ENCODE measurements around the gene EEF1AKMT1. TPM values are rescaled to one million over a fixed set of nuclear protein-coding genes. Genes with fewer than 3 reads are reported as not detected.

Gene EEF1AKMT1
- total and polyA plus RNA-seq, 10 of the 15 experiments (the other 5 are each of a cell fraction or from before 2014, with no cell fraction given) = 7.9 to 44.5 (median 11.0) TPM

GRCh38 chr13:20709369-20709768 lies 64.4 kb downstream of the EEF1AKMT1 start:
- no peak overlapping the region for H3K27ac ChIP-seq (ENCODE audit: control insufficient read depth, insufficient read depth)
- H2AFZ ChIP-seq (ENCODE audit: control insufficient read depth, low read depth, low read length) = no peak overlapping the region
- no peaks in the 10 kb centered on the region for H3K27me3 ChIP-seq (replicated peaks in 1 of 2; ENCODE audit: control insufficient read depth in 2 of 2, insufficient read depth in 2 of 2, low read length in 1 of 2)
- TF ChIP-seq BCL3 (IDR thresholded peaks at IDR 0.05; ENCODE audit: borderline replicate concordance, insufficient read depth, low read depth, low read length, poor library complexity, severe bottlenecking) (peak; percentile 71), FOXK2 (IDR thresholded peaks at IDR 0.05) (no peak)
- H3K4me3 ChIP-seq = no peak overlapping the region
- H3K4me2 ChIP-seq (ENCODE audit: control insufficient read depth, insufficient read depth) = no peak overlapping the region
- no peaks in the 10 kb centered on the region; the same call in 1 of the 2 replicates for H3K4me1 ChIP-seq (ENCODE audit: control insufficient read depth, insufficient read depth, low read length)
- intact Hi-C loops (cut with micrococcal nuclease; ENCODE audit: unreplicated experiment) (no loop called here), in situ Hi-C loops (cut with MboI) (loop anchor here (5.0 kb wide), 2 partner anchors 217 to 218 kb away; no protein-coding TSS in a partner anchor)
- no TSS peak for BruUV-seq (replicated peaks)
- 65% methylated on average over 8 of the region's 8 CpGs for WGBS (ENCODE audit: insufficient coverage, insufficient replicate concordance, low lambda C conversion rate, missing lambda C conversion rate)
- no peak for ATAC-seq
- ChIA-PET CTCF (interaction anchor here (1.2 to 3.6 kb wide), 5 partner anchors 22 to 216 kb away, joined by 3 to 15 read pairs (median 3); no protein-coding TSS in a partner anchor), SMC1A (ENCODE audit: uncharacterized antibody, unreplicated experiment) (interaction anchor here (1.1 to 1.7 kb wide), 3 partner anchors 10 to 215 kb away, joined by 3 to 6 read pairs (median 3); no protein-coding TSS in a partner anchor), POLR2A (no interaction called here), RAD21 (ENCODE audit: unreplicated experiment) (no interaction called here)
- no peaks in the 10 kb centered on the region for H4K20me1 ChIP-seq (ENCODE audit: control insufficient read depth, insufficient read depth)
- no peaks in the 10 kb centered on the region for H3K79me2 ChIP-seq (ENCODE audit: control insufficient read depth, insufficient read depth, low read length)
- DNase-seq (ENCODE audit: low read depth, low spot score) = no peak
- FAIRE-seq = no peak
- no peaks in the 10 kb centered on the region for H3K9me3 ChIP-seq (replicated peaks; ENCODE audit: control insufficient read depth, insufficient read depth, low read length)
- H3K9ac ChIP-seq (ENCODE audit: control insufficient read depth, insufficient read depth, low read length) = no peak overlapping the region
- H3K36me3 ChIP-seq (ENCODE audit: control insufficient read depth in 2 of 2, insufficient read depth in 2 of 2, low read length in 1 of 2) = no peaks in the 10 kb centered on the region

DNA sequence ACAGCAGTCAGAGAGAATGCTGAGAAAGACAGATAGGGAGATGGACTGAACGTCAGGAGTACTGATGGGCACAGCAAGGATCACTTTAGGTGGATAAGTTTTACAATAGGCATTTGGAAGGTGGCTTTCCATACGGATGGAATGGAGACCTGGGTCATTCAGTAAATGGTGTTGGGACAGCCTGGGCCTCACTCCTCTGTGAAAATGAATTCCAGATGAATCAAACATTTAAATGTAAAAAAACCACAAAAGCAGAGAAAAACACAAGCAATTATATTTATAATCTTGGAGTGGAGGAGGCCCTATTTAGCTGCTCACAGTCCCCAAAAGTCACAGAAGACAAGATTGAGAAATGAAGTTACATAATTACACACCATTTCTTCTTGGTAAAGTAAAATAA lies 65.5 kb downstream of the EEF1AKMT1 start:
- H3K27me3 ChIP-seq (replicated peaks in 1 of 2; ENCODE audit: control insufficient read depth in 2 of 2, insufficient read depth in 2 of 2, low read length in 1 of 2) = no peaks in the 10 kb centered on the region
- no peak for TF ChIP-seq RFX5 (IDR thresholded peaks at IDR 0.05; ENCODE audit: low read depth, low read length)
- no peak for TF ChIP-seq CEBPB (IDR thresholded peaks at IDR 0.05; ENCODE audit: borderline replicate concordance in 1 of 2, low read depth in 2 of 2, low read length in 2 of 2)
- TF ChIP-seq ZSCAN29 (IDR thresholded peaks at IDR 0.05) = no peak
- TF ChIP-seq ZNF592 (IDR thresholded peaks at IDR 0.05) = no peak
- TF ChIP-seq BRCA1 (IDR thresholded peaks at IDR 0.05; ENCODE audit: low read depth, low read length) = no peak
- ChIA-PET POLR2A (no interaction called here), RAD21 (ENCODE audit: unreplicated experiment) (no interaction called here), CTCF (interaction anchor here (0.7 to 1.4 kb wide), 2 partner anchors 214 to 250 kb away, joined by 3 read pairs; no protein-coding TSS in a partner anchor), SMC1A (ENCODE audit: uncharacterized antibody, unreplicated experiment) (no interaction called here)
- intact Hi-C loops (cut with micrococcal nuclease; ENCODE audit: unreplicated experiment) (no loop called here), in situ Hi-C loops (cut with MboI) (loop anchor here (5.0 kb wide), 2 partner anchors 216 to 219 kb away; no protein-coding TSS in a partner anchor)
- no peak overlapping the region for H3K9ac ChIP-seq (ENCODE audit: control insufficient read depth, insufficient read depth, low read length)
- H3K4me2 ChIP-seq (ENCODE audit: control insufficient read depth, insufficient read depth) = no peak overlapping the region
- no peaks in the 10 kb centered on the region; the same call in 1 of the 2 replicates for H3K4me1 ChIP-seq (ENCODE audit: control insufficient read depth, insufficient read depth, low read length)
- ATAC-seq (no peak), FAIRE-seq (no peak), DNase-seq (ENCODE audit: low read depth, low spot score) (no peak)
- H3K4me3 ChIP-seq = no peak overlapping the region
- no peaks in the 10 kb centered on the region for H3K79me2 ChIP-seq (ENCODE audit: control insufficient read depth, insufficient read depth, low read length)
- H4K20me1 ChIP-seq (ENCODE audit: control insufficient read depth, insufficient read depth) = no peaks in the 10 kb centered on the region
- BruUV-seq (replicated peaks) = no TSS peak
- 41% methylated on average over 2 of the region's 2 CpGs for WGBS (ENCODE audit: insufficient coverage, insufficient replicate concordance, low lambda C conversion rate, missing lambda C conversion rate)
- H2AFZ ChIP-seq (ENCODE audit: control insufficient read depth, low read depth, low read length) = no peak overlapping the region
- H3K9me3 ChIP-seq (replicated peaks; ENCODE audit: control insufficient read depth, insufficient read depth, low read length) = no peaks in the 10 kb centered on the region
- no peaks in the 10 kb centered on the region for H3K36me3 ChIP-seq (ENCODE audit: control insufficient read depth in 2 of 2, insufficient read depth in 2 of 2, low read length in 1 of 2)
- no peak overlapping the region for H3K27ac ChIP-seq (ENCODE audit: control insufficient read depth, insufficient read depth)

Measured in GM12878 (cell line).